Lower leg skin (tissue), 3 donors: Measurements from ENCODE around the gene PTPRC.

Experiments used
- POLR2A ChIP-seq, 2 donors: fragments of 450-650 bp; IDR thresholded peaks; one replicate each; pipeline ENCODE4 v1.6.1; 2016 to 2017; ENCODE audit warnings: antibody characterized with exemption in 2 of 2, mild to moderate bottlenecking in 1 of 2, moderate library complexity in 1 of 2
- TF ChIP-seq, protein P1 (sequence below), 3 donors: fragments of 450-650 bp; IDR thresholded peaks; one replicate each; pipeline ENCODE4 v1.5.1; 2016; ENCODE audit warnings: antibody characterized with exemption in 3 of 3, mild to moderate bottlenecking in 3 of 3, moderate library complexity in 2 of 3

- TF ChIP-seq, protein P1, sequence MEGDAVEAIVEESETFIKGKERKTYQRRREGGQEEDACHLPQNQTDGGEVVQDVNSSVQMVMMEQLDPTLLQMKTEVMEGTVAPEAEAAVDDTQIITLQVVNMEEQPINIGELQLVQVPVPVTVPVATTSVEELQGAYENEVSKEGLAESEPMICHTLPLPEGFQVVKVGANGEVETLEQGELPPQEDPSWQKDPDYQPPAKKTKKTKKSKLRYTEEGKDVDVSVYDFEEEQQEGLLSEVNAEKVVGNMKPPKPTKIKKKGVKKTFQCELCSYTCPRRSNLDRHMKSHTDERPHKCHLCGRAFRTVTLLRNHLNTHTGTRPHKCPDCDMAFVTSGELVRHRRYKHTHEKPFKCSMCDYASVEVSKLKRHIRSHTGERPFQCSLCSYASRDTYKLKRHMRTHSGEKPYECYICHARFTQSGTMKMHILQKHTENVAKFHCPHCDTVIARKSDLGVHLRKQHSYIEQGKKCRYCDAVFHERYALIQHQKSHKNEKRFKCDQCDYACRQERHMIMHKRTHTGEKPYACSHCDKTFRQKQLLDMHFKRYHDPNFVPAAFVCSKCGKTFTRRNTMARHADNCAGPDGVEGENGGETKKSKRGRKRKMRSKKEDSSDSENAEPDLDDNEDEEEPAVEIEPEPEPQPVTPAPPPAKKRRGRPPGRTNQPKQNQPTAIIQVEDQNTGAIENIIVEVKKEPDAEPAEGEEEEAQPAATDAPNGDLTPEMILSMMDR (IDR thresholded peaks at IDR 0.05): no peak
- TF ChIP-seq POLR2A (IDR thresholded peaks at IDR 0.05): no peak
Observed at GRCh38 chr1:198696211-198696610, 57.4 kb downstream of the PTPRC start.
